Dedifferentiated amniotic fluid mesenchymal stem cell (primary cell): Measurements from ENCODE around the gene HNRNPA1L2.
"Not testable (repeated sequence)": the region's sequence is repeated elsewhere in the genome, so short reads cannot be mapped to it uniquely, and the experiment has no call there.

ENCODE experiments used
- DNase-seq: peaks from one replicate; pipeline ENCODE4 v3.0.0-alpha.2; 2016; ENCODE audit errors: extremely low spot score

Gene HNRNPA1L2

DNA sequence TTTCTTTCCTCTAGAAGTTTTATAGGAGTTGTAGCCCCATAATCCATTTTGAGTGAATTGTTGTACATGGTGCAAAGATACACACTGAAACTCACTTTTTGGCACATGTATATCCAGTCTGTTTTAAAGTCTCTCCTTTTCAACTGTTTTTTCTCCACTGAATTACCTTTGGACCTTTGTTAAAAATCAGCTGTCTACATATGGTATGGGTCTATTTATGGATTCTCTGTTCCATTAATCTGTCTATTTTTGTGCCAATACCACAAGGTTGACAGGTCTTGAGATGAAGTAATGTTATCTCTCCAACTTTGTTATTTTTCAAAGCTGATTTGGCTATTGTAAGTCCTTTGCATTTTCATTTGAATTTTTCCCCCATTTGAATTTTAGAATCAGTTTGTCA, 4.7 kb downstream of the HNRNPA1L2 start:
- no peak for DNase-seq

- DNase-seq: no peak
These were observed 8.5 kb downstream of the HNRNPA1L2 start for GRCh38 chr13:52650731-52651130.

DNA sequence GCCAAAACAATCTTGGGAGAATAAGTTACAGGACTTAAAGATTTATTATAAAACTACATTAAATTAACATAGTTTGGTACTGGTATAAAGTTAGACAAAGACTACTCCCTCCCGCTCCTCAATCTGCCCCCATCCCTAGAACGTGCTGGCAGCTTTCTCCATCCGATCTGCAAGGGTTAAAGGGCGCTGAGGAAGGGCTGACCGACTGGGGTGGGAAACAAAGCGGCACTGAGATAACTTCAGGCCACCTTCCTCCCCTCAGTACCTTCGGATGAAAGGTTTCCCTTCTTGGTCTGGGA, 9.6 kb downstream of the HNRNPA1L2 start:
- DNase-seq: peak; percentile 43

DNA sequence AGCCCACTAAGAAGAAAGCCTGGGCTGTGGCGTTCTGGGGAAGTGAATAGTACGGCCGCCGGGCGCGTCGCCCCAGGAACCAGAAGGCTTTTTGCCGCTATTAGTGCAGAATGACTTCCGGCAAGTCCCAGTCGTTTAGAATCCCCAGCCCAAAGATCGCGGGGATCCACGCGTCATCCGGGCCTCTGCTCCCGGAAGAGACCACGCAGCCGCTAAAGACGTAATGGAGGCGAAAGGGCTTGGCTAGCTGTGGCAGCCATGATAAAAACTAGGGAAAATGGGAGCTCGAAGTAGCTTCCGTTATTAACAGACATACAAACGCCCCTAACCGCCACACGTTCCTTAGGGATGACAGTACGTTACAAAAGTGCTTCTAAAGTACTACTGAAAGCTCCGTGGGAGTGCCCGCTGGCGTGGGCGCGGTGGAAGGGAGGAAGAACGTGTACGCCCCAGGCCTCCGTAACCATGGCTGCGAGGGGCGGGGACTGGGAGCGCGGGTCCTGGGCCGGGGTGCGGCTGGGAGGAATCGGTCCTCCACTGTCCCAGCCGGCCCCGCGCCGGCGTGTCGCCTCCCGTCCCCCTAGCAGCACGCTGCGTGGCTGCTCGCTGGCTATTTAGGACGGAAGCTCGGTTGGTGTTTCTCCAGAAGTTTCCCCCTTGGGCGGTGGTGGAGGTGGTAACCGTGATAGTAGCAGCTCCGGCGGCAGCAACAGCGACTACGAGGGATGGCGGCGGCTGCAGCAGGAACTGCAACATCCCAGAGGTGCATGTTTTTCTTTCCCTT, 10.2 kb downstream of the HNRNPA1L2 start, which contains the start of gene SUGT1:
TSS of gene SUGT1 (plus strand) at position 641 of the 784 bp plus-strand sequence. CDS start at position 726, 85 bp downstream.
- peak; percentile 97 for DNase-seq

DNA sequence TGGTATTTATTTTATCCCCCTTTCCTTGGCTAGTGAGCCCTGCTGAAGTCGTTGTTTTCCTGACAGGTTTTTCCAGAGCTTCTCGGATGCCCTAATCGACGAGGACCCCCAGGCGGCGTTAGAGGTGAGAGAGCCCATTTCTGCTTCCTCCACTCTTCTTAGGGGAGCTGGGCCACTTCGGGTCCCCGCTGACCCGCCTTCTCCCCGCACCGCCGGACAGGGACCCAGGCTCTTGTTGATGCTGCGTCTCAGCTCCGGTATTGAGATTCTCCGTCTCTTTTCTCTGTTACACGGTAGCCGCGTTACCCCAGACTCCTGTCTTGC, 10.7 kb downstream of the HNRNPA1L2 start:
- no peak for DNase-seq

- DNase-seq: no peak
These were observed 17.1 kb downstream of the HNRNPA1L2 start for GRCh38 chr13:52659340-52659739.

GRCh38 chr13:52664272-52664671, 22.0 kb downstream of the HNRNPA1L2 start:
- no peak for DNase-seq

DNA sequence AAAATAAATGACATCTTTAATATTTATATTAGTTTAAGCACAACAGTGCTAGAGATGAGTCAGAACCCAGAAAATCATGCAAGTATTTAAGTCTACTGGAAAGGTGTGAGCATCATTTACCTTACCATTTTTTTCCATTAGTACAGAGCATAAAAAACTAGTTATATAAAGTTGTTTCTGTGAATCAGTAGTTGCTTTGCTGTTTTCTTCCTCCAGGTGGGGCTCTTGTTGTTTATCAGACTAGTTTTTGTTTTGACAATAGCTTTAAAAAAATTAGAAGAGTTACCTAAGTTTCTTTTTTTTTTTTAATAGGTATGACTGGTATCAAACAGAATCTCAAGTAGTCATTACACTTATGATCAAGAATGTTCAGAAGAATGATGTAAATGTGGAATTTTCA, 23.1 kb downstream of the HNRNPA1L2 start:
- DNase-seq: peak; percentile 22

DNA sequence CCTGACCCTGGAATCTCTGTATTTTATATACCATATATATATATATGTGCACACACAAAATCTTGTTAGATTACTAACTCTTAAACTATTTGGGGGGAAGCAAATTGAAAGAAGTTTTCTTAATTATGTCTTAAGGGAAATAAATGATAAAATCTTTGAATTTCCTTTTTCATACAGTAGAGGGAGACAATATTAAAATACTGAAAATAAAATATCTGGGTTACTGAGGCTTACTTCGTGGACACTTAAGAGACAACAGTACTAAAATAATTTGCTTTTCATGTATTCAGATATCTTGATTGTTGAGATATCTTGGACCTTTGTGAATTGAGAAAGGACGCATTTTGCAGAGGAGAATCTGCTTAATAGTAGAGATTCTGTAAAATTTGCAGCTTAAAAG, 27.4 kb downstream of the HNRNPA1L2 start:
- DNase-seq: no peak

DNA sequence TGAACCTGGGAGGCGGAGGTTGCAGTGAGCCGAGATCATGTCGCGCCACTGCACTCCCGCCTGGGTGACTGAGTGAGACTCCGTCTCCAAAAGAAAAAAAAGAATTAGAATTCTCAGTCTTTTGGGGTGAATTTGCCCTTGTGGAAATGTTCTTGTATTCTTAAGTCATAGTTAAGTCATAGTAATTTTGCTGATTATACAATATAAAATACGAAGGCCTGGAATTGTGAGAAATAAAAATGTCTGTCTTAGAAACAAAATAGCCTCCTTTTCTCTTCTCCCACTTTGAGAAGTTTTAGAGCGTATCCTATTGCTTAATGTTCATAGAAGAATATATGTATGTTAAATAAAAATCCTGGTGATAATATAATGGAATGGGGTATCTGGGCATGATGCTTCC, 28.5 kb downstream of the HNRNPA1L2 start:
- DNase-seq: no peak

DNA sequence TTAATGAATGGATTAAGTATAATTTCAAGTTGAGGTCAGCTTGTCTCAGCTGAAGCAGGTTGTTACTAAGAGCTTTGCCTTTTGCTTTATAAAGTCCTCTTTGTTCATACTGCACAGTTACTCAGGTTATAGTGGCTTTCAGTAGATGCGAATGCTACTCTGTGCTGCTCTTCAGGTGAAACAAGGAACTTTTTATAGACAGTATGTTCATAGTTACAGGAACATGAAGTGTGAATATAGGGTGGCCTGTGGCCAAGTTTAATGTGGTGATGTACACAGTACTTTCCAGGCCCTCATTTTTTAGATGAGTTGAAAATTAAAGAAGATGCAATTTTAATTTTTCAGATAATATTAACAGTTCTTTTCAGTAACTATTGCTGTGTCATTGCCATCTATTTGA, 31.2 kb downstream of the HNRNPA1L2 start:
- no peak for DNase-seq

- DNase-seq: no peak
These were observed 35.6 kb downstream of the HNRNPA1L2 start for GRCh38 chr13:52677823-52678222.

- DNase-seq: not testable (repeated sequence)
These were observed 43.6 kb downstream of the HNRNPA1L2 start for GRCh38 chr13:52685806-52686205.

GRCh38 chr13:52686376-52686775, 44.1 kb downstream of the HNRNPA1L2 start:
- no peak for DNase-seq
